Neural progenitor cell (in vitro differentiated cells): ENCODE data around the gene ANKRD28.

ENCODE experiments used
- CTCF ChIP-seq: fragments of 200-600 bp; sonication (generic); IDR thresholded peaks from 2 replicates; pipeline ENCODE4 v1.5.1; 2017; ENCODE audit warnings: antibody characterized with exemption, mild to moderate bottlenecking
- EZH2 ChIP-seq: fragments of 200-600 bp; sonication (generic); IDR thresholded peaks from 2 replicates; pipeline ENCODE4 v1.6.1; 2017; ENCODE audit warnings: antibody characterized with exemption, mild to moderate bottlenecking, moderate library complexity
- EZH2phosphoT487 ChIP-seq: fragments of 200-600 bp; sonication (generic); IDR thresholded peaks from 2 replicates; pipeline ENCODE4 v1.6.1; 2017; ENCODE audit warnings: antibody characterized with exemption

GRCh38 chr3:15636028-15636709 is 161.6 kb downstream of the ANKRD28 start:
- TF ChIP-seq CTCF, result no peak
- TF ChIP-seq EZH2phosphoT487, result no peak
- no peak for TF ChIP-seq EZH2
